Endothelial cell of umbilical vein (primary cell): ENCODE measurements around the gene CLCA4. TPM values are rescaled to one million over a fixed set of nuclear protein-coding genes. Genes with fewer than 3 reads are reported as not detected.

Experiments
- BruUV-seq: library from RNA; stranded (reverse); fragments of 400-500 nt; replicated peaks from 2 replicates; lab custom pipeline; 2021; lab: Mats Ljungman, UMichigan
- CTCF ChIA-PET: fragments of 300-600, 350-600 bp; sonication (Branson Sonifier 250); formaldehyde crosslinking; loops from one replicate; lab custom pipeline; 2021; ENCODE audit warnings: antibody characterized with exemption, inconsistent platforms; lab: Charles Lee
- POLR2A ChIA-PET: fragments of 300-600, 350-600 bp; sonication (Branson Sonifier 250); formaldehyde crosslinking; loops from one replicate; lab custom pipeline; 2021; ENCODE audit warnings: antibody characterized with exemption, inconsistent platforms; lab: Charles Lee
- DNase-seq: peaks from one replicate; pipeline ENCODE4 v3.0.0-alpha.2; 2011; ENCODE audit warnings: low read depth, low spot score
- FAIRE-seq: peaks from 2 replicates; lab custom pipeline; 2011; peaks lifted over from hg19 to GRCh38; lab: Jason Lieb, UNC
- H2AFZ ChIP-seq: 2 replicates; pipeline ENCODE4 v1.6.0; 2012; ENCODE audit warnings: low read depth, low read length, control low read depth, inconsistent platforms
- H3K27ac ChIP-seq: 2 replicates; pipeline ENCODE4 v1.5.1; 2011; ENCODE audit warnings: low read depth, mild to moderate bottlenecking, control low read depth, low read length, moderate library complexity; ENCODE audit not compliant: insufficient read depth
- H3K27me3 ChIP-seq, 2 experiments: 2 replicates each; pipeline versions ENCODE4 v1.6.0 to v1.6.1; 2011; ENCODE audit warnings: low read length in 2 of 2, mixed read lengths in 1 of 2; ENCODE audit not compliant: control insufficient read depth in 2 of 2, insufficient read depth in 2 of 2
- H3K36me3 ChIP-seq, 2 experiments: 2 replicates in 1 of 2; 3 replicates in 1 of 2; pipeline ENCODE4 v1.5.1; 2011; ENCODE audit warnings: low read length in 2 of 2, mild to moderate bottlenecking in 1 of 2, moderate library complexity in 1 of 2; ENCODE audit not compliant: control insufficient read depth in 2 of 2, insufficient read depth in 2 of 2; ENCODE audit errors: extremely low read depth in 1 of 2
- H3K4me1 ChIP-seq: 3 replicates; pipeline ENCODE4 v1.5.1; 2011; ENCODE audit warnings: mild to moderate bottlenecking, low read length; ENCODE audit not compliant: control insufficient read depth, insufficient read depth; ENCODE audit errors: extremely low read depth
- H3K4me2 ChIP-seq: 2 replicates; pipeline ENCODE4 v1.6.1; 2011; ENCODE audit warnings: low read length, control low read depth, mixed read lengths; ENCODE audit not compliant: insufficient read depth
- H3K4me3 ChIP-seq, 3 experiments: fragments of 200-600 bp in 1 of 3; sonication (generic), shearing (Covaris generic) in 1 of 3; replicated peaks in 1 of 3; 2 replicates each; pipeline ENCODE4 v1.5.1; 2011 to 2016; ENCODE audit warnings: control low read depth in 3 of 3, low read length in 3 of 3, mild to moderate bottlenecking in 2 of 3, inconsistent platforms in 1 of 3, low read depth in 1 of 3, moderate library complexity in 1 of 3; ENCODE audit not compliant: insufficient read depth in 1 of 3
- H3K79me2 ChIP-seq: 2 replicates; pipeline ENCODE4 v1.6.0; 2012; ENCODE audit warnings: low read length, inconsistent platforms; ENCODE audit not compliant: control insufficient read depth, insufficient read depth
- H3K9ac ChIP-seq: replicated peaks from 2 replicates; pipeline ENCODE3; 2011; ENCODE audit warnings: low read length, control low read depth; ENCODE audit not compliant: insufficient read depth; ENCODE audit errors: extremely low read depth
- H3K9me1 ChIP-seq: replicated peaks from 3 replicates; pipeline ENCODE4 v1.6.0; 2011; ENCODE audit warnings: mild to moderate bottlenecking, low read length; ENCODE audit not compliant: control insufficient read depth, insufficient read depth; ENCODE audit errors: extremely low read depth
- H3K9me3 ChIP-seq: replicated peaks from 2 replicates; pipeline ENCODE4 v1.5.1; 2012; ENCODE audit warnings: low read length, inconsistent platforms; ENCODE audit not compliant: control insufficient read depth, insufficient read depth
- H4K20me1 ChIP-seq: replicated peaks from 2 replicates; pipeline ENCODE3; 2011; ENCODE audit warnings: mild to moderate bottlenecking, low read length; ENCODE audit not compliant: control insufficient read depth, insufficient read depth; ENCODE audit errors: extremely low read depth
- CTCF ChIP-seq, 2 donors: IDR thresholded peaks; 1 replicate in 1 of 2; 2 replicates in 1 of 2; pipeline ENCODE4 v1.5.1; 2011; ENCODE audit warnings: low read length in 2 of 2, mild to moderate bottlenecking in 2 of 2, moderate library complexity in 2 of 2, control low read depth in 1 of 2, inconsistent platforms in 1 of 2, low read depth in 1 of 2; ENCODE audit not compliant: insufficient read depth in 1 of 2; ENCODE audit errors: extremely low read depth in 1 of 2
- EZH2 ChIP-seq: IDR thresholded peaks from 2 replicates; pipeline ENCODE4 v1.6.1; 2012; ENCODE audit warnings: borderline replicate concordance, low read depth, mild to moderate bottlenecking, moderate library complexity, low read length, inconsistent platforms; ENCODE audit not compliant: severe bottlenecking
- FOS ChIP-seq: IDR thresholded peaks from 2 replicates; pipeline ENCODE4 v1.6.1; 2011; ENCODE audit warnings: mild to moderate bottlenecking, low read length, moderate library complexity, borderline replicate concordance; ENCODE audit not compliant: insufficient read depth
- GATA2 ChIP-seq: IDR thresholded peaks from 2 replicates; pipeline ENCODE4 v1.7.0; 2011; ENCODE audit warnings: low read depth, mild to moderate bottlenecking, moderate library complexity, mixed read lengths, low read length; ENCODE audit not compliant: insufficient read length, insufficient read depth
- JUN ChIP-seq: IDR thresholded peaks from 2 replicates; pipeline ENCODE4 v1.6.1; 2011; ENCODE audit warnings: borderline replicate concordance, low read depth; ENCODE audit not compliant: insufficient read length, insufficient read depth
- MYC ChIP-seq: IDR thresholded peaks from one replicate; pipeline ENCODE4 v1.6.1; 2011; ENCODE audit warnings: mild to moderate bottlenecking, low read depth, low read length
- POLR2A ChIP-seq: IDR thresholded peaks from 2 replicates; pipeline ENCODE4 v1.6.1; 2012; ENCODE audit warnings: low read depth, mild to moderate bottlenecking, control low read depth, low read length
- POLR2AphosphoS5 ChIP-seq: IDR thresholded peaks from 2 replicates; pipeline ENCODE4 v1.6.1; 2012; ENCODE audit warnings: low read depth, mild to moderate bottlenecking, control low read depth, low read length, moderate library complexity; ENCODE audit not compliant: insufficient read depth
- dilution Hi-C: fragments of 300-500 bp; cut with MboI; formaldehyde crosslinking; loops from one replicate; pipeline ENCODE4 v1.15.0; 2019; ENCODE audit warnings: low sequenced_read_pairs; ENCODE audit not compliant: extremely low pct_ligation_motif_present
- intact Hi-C: fragments of 100-400 bp; cut with micrococcal nuclease; formaldehyde crosslinking; loops from one replicate; pipeline ENCODE4 v1.10.0; 2022
- polyA plus RNA-seq, 4 experiments: library from polyadenylated mRNA; depleted of rRNA in 3 of 4; stranded (reverse) in 3 of 4; unstranded in 1 of 4; fragments of >200 nt; gene quantifications; 2 replicates each; pipeline versions ENCODE4 v1.2.1 to v1.2.3, GENCODE V29; 2011 to 2012; ENCODE audit warnings: missing spikeins in 1 of 4
- total RNA-seq: library from RNA; stranded (reverse); gene quantifications from 2 replicates; pipeline ENCODE4 v1.2.3, GENCODE V29; 2021
- TF ChIP-seq, protein P1 (sequence below): IDR thresholded peaks from 2 replicates; pipeline ENCODE4 v1.6.1; 2011; ENCODE audit not compliant: insufficient read depth, insufficient read length

CLCA4 gene
- total and polyA plus RNA-seq, 2 donors (not counting 3 experiments of a cell fraction or from before 2014, with no cell fraction given): not detected

- no peak for TF ChIP-seq POLR2AphosphoS5
- TF ChIP-seq GATA2: no peak
- TF ChIP-seq EZH2: no peak
- no peak for TF ChIP-seq FOS
- no peak for TF ChIP-seq MYC
- TF ChIP-seq POLR2A: no peak
- TF ChIP-seq JUN: no peak
- no peak for TF ChIP-seq CTCF (IDR thresholded peaks at IDR 0.05; ENCODE audit: extremely low read depth in 1 of 2, insufficient read depth in 1 of 2, low read depth in 1 of 2, low read length in 2 of 2)
- TF ChIP-seq, protein P1, sequence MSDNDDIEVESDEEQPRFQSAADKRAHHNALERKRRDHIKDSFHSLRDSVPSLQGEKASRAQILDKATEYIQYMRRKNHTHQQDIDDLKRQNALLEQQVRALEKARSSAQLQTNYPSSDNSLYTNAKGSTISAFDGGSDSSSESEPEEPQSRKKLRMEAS: no peak
- no peak overlapping the region for H2AFZ ChIP-seq
- H3K4me1 ChIP-seq: no peaks in the 10 kb centered on the region
- H3K27me3 ChIP-seq: peaks cover 3 to 14% of the 10 kb centered on the region in 2 experiments
- ChIA-PET POLR2A (no interaction called here), CTCF (interaction anchor here (0.6 to 1.3 kb wide), 2 partner anchors 120 to 121 kb away, joined by 3 read pairs; no protein-coding TSS in a partner anchor)
- no peaks in the 10 kb centered on the region for H3K79me2 ChIP-seq
- no TSS peak for BruUV-seq
- H3K9me1 ChIP-seq: no peaks in the 10 kb centered on the region
- H3K36me3 ChIP-seq: no peaks in the 10 kb centered on the region
- no peaks in the 10 kb centered on the region for H3K9me3 ChIP-seq
- no peak overlapping the region for H3K9ac ChIP-seq
- no peak overlapping the region for H3K27ac ChIP-seq
- intact Hi-C loops: no loop called here
- DNase-seq (no peak), FAIRE-seq (no peak)
- H3K4me2 ChIP-seq: no peak overlapping the region
- no peaks in the 10 kb centered on the region for H4K20me1 ChIP-seq
- dilution Hi-C loops: no loop called here
- H3K4me3 ChIP-seq: no peak overlapping the region
Observed at GRCh38 chr1:86621286-86621685, 74.4 kb downstream of the CLCA4 start.

Other genes starting within 250 kb of the CLCA4 start
- 74.7 and 86.3 TPM in 2 replicates for gene ODF2L, start 150.8 kb upstream of the CLCA4 start, total RNA-seq
- 7.3 and 9.6 TPM in 2 replicates for gene ODF2L, start 150.8 kb upstream of the CLCA4 start, polyA plus RNA-seq
- 0.11 TPM in 1 of 2 replicates, not detected in the other for gene CLCA2, start 122.9 kb upstream of the CLCA4 start, total RNA-seq
- gene CLCA2, start 122.9 kb upstream of the CLCA4 start, polyA plus RNA-seq: 0.01 and 0.05 TPM in 2 replicates
- not detected in 2 replicates for gene CLCA1, start 78.2 kb upstream of the CLCA4 start, total RNA-seq
- not detected in 2 replicates for gene CLCA1, start 78.2 kb upstream of the CLCA4 start, polyA plus RNA-seq
- 140 and 148 TPM in 2 replicates for gene SH3GLB1, start 157.5 kb downstream of the CLCA4 start, total RNA-seq
- gene SH3GLB1, start 157.5 kb downstream of the CLCA4 start, polyA plus RNA-seq: 43.3 and 43.7 TPM in 2 replicates